Stimulated activated CD8-positive, alpha-beta memory T cell treated with anti-CD3 and anti-CD28 coated beads, Interleukin-15, amount 100 ng/mL, for 4 hours (primary cell): ENCODE data around the gene RPL7A.
"Not testable (repeated sequence)": the region's sequence is repeated elsewhere in the genome, so short reads cannot be mapped to it uniquely, and the experiment has no call there.

Source experiments
- DNase-seq, 2 donors: peaks; one replicate each; pipeline ENCODE4 v3.0.0-alpha.2; 2020; ENCODE audit warnings: low read depth in 2 of 2

The RPL7A gene

DNA sequence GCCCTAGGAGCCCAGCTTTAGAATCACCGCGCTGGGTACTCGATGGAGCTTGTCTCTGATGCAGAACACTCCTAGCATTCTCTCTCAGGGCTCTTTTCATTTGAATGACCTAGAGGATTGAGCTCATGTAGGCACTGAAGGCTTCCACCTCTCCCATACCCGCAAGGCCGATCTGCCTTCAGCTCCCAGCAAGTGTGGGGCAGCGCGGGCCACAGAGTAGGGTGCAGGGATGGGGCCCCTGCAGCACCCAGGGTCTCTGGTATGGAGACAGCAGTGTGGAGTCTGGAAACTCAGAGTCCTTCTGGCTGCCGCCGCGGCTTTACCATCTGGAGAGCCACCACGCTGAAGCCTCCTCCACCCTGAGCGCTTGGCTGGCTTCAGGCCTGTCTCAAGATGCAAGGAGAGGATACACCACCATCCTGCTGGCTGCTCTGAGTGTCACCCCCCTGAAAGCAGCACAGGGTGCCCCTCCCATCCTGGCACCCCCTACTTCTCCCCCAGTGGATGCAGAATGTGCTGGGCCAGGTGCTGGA, 41.1 kb downstream of the RPL7A start:
- no peak for DNase-seq

DNA sequence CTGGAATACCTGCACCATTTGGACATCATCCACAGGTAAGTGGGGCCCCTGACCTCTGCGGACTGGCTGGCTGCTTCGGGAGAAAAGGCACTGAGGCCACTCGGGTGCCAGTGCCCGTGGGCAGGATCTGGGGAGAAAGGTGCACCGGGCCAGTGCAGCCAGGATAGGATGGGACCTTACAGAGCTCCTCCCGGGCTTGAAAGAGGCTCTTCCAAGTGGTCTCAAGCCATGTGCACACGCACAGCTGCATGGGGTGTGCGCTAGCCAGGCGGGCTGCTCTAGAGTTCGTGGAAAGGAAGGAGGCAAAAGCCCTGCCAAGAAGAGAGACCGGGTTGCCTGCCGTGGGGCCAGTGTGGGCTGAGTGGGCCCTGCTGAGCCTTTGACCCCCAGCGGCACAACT, 41.5 kb downstream of the RPL7A start:
- DNase-seq, result no peak

DNA sequence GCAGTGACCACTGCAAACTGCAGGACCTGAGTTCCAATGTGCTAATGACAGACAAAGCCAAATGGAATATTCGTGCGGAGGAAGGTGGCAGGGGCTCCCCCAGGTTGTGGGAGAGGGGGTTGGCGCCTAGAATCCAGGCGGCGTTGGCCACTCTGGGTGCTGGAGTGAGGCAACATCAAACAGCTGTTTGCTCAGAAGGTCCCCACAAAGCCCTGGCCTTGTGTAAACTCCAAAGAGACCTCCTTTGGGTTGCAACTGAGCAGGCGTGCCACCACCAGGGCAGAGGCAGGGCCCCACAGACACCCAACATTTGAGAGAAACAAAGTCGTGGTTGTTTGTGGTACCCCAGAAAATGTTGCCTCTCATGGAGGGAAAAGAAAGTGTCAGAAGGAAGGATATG, 42.7 kb downstream of the RPL7A start:
- DNase-seq, result no peak

DNA sequence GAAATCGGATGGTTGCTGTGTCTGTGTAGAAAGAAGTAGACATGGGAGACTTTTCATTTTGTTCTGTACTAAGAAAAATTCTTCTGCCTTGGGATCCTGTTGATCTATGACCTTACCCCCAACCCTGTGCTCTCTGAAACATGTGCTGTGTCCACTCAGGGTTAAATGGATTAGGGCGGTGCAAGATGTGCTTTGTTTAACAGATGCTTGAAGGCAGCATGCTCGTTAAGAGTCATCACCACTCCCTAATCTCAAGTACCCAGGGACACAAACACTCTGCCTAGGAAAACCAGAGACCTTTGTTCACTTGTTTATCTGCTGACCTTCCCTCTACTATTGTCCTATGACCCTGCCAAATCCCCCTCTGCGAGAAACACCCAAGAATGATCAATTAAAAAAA, 43.4 kb downstream of the RPL7A start:
- not testable (repeated sequence) for DNase-seq

DNA sequence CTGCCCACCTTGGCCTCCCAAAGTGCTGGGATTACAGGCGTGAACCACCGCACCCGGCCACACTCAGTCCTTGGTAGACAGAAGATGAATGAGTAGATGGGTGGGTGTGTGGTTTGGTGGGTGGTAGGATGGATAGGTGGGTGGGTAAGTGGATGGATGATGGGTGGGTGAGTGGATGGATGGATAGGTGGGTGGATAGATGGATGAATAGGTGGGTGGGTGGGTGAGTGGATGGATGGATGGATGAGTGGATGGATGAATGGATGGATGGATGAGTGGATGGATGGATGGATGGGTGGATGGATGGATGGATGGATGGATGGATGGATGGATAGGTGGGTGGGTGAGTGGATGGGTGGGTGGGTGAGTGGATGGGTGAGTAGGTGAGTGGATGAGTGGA, 44.3 kb downstream of the RPL7A start:
- not testable (repeated sequence) for DNase-seq

DNA sequence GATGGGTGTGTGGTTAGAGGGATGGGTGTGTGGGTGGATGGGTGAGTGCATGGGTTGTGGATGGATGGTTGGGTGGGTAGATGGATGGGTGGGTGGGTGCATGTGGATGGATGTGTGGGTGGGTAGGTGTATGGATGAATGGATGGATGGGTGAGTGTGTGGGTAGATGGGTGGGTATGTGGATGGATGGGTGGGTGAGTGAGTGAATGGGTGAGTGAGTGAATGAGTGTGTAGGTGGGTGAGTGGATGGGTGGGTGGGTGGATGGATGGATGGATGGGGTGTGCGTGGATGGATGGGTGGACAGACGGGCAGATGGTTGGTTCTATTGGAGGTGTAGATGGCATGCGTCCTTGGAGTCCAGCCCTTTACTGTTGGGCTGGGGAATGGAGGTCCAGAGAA, 45.4 kb downstream of the RPL7A start:
- DNase-seq, result no peak

DNA sequence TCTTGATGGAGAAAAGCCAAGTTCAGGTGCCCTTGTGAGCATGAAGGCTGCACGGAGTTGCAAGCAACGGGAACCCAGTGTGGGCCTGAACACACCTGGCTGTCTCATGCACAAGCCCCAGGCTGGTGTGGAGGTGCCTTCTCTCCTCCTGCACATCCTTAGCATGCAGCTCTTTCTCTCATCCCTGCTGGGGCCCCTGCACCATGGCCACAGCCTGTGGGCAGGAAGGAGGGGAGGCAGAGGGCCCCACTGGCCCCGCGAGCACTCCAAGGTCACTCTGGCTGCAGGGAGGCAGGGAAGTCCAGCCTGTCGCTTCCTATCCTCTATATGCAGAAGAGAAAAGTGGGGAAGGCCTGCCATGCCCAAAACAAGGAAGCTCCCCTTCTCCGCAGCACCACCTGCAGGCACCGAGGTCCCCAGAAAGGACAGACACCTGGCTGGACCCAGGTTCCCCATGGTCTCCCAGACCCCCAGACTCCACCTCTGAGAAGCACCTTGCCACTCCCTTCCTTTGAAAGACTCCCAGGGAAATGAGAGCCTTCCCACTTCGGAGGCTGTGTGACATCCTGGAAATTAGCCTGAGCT, 46.8 kb downstream of the RPL7A start:
- DNase-seq, result no peak

DNA sequence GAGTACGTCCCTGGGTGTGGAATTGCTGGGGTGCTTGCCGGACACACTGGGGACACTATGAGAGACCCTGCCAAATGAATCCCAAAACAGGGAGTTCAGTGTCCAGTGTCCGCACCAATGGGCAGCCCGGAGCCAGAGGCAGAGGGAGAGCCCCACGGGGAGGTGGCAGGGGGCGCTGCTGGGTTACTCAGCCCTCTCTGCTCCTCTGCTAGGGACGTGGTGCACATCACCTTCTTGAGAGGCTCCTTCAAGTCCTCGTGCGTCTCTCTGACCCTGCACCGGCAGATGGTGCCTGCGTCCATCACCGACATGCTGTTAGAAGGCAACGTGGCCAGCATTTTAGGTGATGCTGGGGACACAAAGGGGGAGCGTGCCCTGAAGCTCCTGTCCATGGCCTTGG, 48.9 kb downstream of the RPL7A start:
- no peak for DNase-seq

DNA sequence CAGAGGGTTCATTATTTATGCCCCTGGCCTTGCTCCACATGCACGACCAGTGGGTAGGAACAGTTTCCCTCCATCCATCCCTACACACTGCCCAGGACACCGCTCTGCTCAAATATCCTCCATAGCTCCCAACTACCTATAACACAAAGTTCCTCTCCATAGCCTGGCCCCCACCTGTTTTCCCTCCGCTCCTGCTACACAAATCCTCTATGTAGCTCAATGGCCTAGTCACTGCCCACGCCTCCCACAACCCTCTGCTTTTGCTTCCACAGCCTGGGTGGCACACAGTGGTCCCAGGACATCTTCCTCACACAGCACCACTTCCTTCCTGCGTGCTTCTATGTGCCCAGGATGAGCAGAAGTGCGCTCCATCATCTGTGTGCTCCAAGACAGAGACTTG, 49.4 kb downstream of the RPL7A start:
- no peak for DNase-seq

DNA sequence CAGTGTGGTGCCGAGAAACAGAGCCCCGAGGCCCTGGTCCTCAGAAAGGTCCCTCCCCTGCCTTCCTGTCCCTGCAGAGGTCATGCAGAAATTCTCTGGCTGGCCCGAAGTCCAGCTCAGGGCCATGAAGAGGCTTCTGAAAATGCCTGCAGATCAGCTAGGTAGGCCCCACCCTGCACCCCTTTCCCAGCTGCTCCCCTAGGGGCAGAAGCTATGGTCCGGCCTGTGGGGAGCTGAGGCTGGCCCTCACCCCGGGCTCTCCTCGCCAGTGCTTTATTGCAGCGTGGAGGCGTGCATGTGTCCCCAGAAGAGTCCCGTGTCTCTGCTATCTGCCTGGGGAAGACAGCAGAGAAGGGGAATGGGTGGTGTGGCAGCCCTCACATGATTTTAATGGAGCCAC, 49.9 kb downstream of the RPL7A start:
- no peak for DNase-seq

DNA sequence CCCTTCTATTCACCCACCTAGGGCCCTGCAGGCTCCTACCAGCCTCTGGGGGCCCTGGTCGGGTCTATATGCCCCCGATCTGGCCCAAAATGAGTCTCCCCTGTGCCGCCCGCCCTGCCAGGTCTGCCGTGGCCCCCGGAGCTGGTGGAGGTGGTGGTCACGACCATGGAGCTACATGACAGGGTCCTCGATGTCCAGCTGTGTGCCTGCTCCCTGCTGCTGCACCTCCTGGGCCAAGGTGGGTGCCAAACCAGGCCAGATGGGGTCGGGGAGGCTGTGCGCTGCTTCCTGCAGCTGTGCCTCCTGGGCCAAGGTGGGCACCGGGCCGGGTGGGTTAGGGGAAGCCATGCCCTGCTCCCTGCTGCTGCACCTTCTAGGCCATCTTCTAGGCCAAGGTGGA, 52.3 kb downstream of the RPL7A start:
- no peak for DNase-seq
